ENCODE data around the gene THEMIS. TPM values are rescaled to one million over a fixed set of nuclear protein-coding genes. Genes with fewer than 3 reads are reported as not detected.

The THEMIS gene
- total RNA-seq, 1 donor from 2014 or later, result 5.6 TPM

DNA sequence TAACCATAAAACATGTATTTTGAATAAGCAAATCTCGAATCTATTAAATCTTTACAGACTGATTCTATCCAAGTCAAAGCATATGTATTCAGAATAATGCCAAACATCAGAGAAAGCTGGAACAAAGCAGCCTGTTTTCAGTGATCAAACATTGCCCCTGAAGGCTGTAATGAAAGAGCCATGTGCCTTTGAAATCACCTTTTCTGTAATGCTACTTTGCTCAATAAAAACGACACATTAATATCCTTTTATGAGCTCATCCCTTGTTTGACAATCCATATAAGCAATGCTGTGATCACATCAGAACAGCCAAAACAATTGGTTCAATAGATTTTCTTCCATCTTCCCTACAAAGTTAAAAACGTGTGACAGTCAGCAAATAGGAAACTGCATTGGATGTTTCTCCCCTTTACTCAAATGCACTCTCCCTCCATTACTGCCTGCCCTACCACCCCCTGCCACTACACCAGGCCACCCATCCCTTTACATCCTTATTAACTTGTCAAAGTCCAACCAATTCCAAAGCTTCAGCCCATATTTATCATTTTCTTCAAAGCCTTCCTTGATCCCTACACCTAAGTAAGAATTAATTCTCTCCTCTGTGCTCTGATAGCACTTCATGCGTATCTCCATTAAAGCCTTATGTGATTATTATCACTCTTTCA lies 42.0 kb downstream of the THEMIS start:
- no peak for DNase-seq (ENCODE audit: low spot score)

DNA sequence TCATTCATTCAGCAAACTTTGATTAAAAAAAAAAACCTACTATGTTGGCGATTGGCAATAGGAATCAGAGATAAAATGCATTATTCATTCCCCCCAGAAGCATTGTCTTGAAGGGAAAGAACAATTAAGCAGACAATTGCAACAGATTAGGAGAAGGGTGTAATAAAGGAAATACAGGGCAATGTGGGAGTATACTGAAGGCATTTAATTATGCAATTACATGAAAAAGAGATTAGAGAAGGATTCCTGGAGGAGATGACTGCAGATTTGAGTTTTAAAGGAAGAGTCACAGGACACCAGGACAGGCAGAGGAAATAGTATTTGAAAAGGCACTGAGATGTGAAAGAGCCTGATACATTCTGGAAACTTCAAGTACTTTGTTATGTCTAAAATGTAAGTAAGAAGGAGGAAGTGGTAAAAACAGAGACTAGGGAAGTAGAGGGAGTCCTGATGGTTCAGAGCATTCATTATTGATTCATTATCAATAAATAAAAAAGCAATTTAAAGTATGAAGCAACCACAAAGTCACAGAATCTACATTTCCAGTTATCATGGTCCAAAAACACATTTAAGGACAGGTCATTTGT lies 43.7 kb downstream of the THEMIS start:
- no peak for DNase-seq (ENCODE audit: low spot score)

DNA sequence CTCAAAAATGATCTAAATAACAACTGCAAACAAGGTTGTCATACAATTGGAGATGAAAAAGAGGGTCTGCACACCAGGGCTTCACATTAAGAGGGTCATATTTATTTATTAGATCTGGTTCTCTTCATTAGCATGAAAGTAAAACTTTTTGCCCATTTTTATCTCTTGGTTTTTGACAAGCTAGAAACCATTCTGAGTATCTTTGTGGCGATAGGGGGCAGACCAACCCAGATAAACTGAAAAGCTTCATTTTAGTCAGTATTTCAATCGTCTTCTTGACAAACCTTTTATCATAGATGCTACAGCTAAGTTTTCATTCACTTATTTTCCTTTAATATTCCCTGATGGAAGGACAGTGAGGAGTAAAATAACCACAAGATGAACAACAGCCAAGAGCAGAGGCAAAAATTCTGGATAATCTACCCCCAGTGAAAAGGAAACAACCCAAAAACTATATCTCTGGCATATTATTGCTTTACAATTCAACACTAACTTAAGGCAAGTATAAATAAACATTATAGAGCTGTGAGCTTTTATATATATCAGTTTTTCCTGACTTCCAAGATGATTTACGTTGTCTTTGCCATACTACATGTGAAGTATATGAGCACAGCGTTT lies 45.2 kb downstream of the THEMIS start:
- DNase-seq (ENCODE audit: low spot score), result no peak

DNA sequence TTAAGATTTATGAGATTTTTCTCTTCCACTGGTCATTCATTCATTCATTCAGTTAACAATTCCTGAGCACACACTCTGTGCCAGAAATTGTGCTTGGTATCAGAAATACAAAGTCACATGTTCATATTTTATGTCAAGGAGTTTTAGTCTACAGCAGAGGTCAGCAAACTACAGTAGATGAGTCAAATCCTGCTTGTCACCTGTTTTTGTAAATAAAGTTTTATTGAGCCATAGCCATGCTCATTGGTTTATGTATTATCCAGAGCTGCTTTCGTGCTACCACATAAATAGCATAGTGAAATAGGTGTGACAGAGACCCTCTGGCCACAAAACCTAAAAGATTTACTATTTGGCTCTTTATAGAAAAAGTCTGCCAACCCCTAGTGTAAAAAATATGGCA lies 46.8 kb downstream of the THEMIS start:
- no peak for DNase-seq (ENCODE audit: low spot score)

DNA sequence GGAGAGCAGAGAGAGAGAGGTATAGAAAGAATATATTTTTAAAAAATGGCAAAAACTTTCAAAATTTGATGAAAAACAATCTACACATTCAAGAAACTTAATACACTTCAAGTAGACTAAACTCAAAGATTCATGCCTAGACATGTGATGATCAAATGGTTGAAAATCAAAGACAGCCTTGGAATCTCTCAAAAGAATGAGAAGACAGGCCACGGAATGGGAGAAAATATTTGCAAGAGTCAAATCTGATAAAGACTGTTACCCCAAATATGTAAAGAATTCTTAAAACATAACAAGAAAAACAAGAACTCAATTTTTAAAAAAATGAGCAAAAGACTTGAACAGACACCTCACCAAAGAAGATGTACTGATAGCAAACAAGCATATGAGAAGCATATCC lies 49.7 kb downstream of the THEMIS start:
- DNase-seq (ENCODE audit: low spot score), result no peak

DNA sequence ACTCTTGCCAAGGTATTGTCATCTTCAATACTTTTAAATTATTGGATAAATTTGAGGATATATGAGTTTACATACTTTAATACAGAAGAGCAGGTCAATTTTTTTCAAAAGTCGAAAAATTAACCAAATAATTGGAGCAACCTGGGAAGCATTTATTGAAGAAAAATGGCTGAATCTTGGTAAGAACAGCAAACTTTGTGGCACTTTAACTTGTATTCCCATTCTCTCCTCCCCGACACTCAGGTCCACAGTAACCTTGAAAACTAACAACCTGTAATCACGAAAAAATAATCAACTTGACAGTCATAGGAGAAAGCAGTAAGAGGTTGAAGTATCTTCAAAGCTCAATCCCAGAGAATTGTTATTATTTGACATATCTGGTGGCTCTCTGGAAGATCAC lies 55.6 kb downstream of the THEMIS start:
- DNase-seq (ENCODE audit: low spot score), result no peak

DNA sequence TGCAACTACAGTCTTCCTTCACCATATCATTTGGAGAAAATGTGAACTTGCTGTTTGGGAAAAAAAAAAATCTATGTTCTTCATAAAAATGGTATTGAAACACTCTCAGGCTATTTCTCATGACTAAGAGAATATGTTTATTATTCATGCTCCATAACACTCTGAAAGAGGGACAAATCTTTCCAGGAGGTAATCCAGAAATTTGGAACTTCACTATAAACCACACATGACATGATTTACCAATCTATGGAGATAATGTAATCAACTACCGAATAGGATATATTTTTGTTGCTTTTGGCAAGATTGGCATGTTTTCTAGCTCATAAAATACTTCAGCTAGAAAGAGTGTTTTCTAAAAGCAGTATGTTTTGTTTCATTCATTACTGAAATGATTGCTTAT lies 56.3 kb downstream of the THEMIS start:
- DNase-seq (ENCODE audit: low spot score), result no peak

DNA sequence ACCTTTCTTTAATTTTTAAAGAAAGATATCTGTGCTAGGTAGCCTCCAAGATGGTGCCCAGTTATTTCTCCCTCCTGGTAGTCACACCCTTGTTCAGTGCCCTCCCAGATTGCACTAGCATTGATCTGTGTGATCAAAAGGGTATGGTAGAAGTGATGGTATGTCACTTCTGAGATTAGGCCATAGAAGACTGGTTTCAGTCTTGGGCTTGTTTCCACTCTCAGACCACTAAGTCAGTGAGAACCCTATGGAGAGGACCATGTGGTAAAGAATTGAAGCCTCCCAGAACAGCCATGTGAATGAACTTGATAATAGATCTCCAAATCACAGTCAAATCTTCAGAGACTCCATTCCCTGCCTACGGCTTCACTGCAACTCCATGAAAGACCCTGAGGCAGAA lies 57.3 kb downstream of the THEMIS start:
- DNase-seq (ENCODE audit: low spot score), result no peak

DNA sequence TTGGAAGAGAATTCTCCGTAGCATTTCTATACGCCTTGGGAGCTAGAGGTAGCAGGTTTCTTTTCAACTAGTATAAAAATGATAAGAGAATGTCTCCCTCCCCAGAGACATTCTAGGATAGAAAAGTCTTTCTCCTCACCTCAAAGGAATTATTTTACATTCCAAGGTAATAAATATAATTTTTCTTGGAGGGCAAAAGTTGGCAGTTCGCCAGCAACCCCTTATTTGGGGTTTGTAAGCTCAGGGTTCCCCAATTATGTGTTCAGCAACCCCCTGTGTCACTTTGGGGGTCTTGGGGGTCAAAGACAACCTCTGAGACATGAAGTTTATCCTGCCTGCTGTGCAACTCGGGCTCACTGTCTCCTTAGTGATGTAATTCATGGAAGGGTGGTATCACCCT lies 58.3 kb downstream of the THEMIS start:
- no peak for DNase-seq (ENCODE audit: low spot score)

DNA sequence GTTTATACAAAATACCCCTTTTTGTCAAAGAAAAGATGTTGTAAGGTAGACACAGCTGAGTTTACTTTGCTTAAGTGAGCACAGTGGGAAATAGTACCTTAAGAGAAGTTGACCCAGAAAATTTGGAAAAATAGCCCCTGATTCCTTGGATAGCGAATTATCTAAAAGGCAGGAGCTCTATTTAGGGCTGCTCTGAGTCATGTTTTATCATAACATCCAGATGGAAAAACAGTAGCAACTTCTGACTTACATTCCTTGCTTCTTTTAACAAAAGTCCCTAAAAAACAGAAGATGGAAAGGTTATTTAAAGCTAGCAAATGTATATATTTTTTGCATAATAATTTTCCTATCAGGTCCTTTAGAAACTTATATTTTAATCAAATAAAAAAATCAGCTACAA lies 59.0 kb downstream of the THEMIS start:
- DNase-seq (ENCODE audit: low spot score), result no peak

DNA sequence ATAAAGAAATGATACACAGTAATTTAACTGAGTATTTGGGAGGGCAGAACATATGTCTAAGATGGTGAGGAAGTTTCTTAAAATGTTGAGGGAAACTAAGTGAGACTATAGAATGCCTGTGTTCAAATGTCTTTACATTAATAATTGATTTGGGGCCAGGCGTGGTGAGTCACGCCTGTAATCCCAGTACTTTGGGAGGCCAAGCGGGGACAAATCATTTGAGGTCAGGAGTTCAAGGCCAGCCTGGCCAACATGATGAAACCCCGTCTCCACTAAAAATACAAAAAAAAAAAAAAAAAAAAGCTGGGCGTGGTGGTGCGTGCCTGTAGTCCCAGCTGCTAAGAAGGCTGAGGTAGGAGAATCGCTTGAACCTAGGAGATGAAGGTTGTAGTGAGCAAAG lies 66.7 kb downstream of the THEMIS start:
- no peak for DNase-seq (ENCODE audit: low spot score)

DNA sequence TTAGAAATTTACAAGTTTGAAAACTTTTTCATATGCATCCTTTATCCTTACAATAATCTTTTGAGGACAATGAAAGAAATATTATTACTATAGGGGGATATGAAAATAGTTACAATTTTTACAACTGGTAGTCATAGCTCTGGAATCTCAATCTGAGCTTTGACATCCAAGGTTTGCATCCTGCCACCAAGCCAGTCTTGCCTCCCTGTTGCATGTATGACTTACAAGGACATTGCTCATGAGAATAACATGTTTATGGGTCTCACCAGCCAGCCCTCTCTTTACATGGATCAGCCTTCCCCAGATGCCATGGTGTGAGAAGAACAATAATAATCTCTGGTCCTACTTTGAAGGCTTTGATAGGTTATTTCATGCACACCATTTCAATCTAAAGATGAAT lies 67.5 kb downstream of the THEMIS start:
- DNase-seq (ENCODE audit: low spot score), result no peak

DNA sequence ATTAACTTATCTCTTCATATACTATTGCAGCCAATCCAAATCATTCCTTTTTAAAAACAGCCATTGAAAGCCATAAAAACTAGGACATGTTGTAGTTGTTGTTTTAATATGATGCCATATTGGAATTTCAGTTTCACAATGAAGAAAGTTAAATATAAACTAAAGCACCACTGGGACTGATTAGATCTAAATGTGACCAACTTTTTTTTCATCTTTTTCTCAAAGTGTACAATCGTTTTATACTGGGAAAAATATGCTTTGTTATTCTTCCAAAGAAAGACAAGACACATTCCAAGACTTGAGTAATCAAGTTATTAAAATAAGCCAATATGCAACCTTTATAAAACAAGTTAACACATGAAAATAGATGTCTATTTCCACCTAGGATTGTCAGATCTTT lies 68.5 kb downstream of the THEMIS start:
- DNase-seq (ENCODE audit: low spot score), result no peak

DNA sequence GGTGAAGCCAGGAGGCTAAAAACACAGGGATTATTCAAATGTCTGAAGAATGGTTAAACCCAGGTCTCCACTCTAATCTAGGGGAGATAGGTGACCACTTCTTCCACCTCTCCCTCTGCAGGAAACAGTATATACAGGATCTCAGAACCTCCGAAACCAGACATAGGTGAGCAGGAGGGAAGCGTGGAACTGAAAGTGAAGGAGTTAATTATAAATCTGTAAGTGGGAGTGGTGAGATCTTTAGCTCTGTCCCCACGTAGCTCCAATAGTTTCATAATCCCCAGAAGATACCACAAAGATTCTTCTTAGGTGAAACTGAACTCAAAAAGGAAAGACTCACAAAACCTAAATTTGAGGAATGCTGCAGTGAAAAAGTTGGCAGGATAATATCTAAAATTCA lies 76.8 kb downstream of the THEMIS start:
- no peak for DNase-seq (ENCODE audit: low spot score)

DNA sequence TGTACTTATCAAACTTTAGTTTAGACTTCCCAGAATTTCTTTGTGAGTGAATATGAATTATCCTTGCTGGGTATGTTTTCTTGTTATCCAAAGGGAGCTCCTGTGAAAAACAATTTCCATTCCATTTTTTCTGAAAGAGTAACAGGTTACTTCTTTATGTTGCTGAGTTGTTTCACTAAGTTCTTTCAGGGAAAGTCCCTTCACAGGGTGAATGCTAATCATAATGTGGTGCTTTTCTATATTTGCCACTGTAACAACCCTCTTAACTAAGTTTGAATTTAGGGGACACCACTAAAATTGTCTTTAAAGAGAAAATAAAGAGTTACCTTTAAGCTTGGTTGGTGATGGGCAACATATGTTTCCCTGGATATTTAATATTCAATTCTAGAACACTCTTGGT lies 79.4 kb downstream of the THEMIS start:
- no peak for DNase-seq (ENCODE audit: low spot score)

DNA sequence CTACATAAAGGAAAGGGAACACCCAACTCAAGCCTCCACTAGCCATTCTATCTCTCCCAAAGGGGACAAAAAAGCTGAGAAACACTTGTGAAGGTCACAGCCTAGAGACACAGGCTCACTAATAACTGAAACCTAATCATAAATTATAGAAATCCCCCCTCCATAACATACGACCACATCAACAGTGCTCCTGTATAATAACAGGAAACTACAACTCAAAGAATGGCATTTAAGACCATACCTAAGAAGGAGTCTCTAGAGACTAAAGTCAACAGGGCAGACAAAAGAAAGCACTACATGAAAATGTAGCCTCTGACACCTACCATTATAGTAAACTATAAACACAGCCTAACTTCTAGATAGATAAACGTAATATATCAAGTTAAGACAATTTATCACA lies 82.7 kb downstream of the THEMIS start:
- DNase-seq (ENCODE audit: low spot score), result no peak

DNA sequence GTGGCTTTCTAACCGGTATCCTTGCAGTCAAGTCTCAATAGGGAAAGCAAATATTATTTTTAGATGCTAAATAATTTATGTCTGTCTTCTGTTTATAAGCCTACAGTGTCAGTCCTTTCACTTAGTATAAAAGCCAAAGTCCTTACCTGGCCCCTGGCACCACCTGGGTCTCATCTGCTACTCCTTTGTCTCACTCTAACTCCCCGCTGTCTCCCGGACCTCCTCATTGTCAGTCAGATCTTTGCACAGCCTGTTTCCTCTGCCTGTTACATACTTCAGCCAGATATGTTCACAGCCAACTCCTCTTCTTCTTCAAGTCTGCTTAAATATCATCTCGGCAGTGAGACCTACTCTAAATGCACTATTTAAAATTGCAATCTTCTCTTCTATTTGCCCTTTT lies 84.2 kb downstream of the THEMIS start:
- DNase-seq (ENCODE audit: low spot score), result no peak

DNA sequence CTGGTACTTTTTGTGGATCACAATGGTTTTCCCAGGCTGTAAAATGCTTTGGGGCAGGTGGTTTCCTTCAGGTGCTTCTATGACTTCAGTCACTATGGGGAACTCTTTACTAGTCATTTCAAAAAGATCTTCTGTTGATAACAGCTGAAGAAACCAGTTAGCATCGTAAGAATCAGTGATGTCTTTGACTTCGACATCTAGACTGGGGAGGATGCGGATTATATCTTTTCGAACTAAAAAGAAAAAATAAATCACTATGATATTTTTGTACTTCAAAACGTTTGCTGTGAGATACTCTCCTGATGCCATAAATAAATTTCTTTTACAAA lies 87.2 kb downstream of the THEMIS start:
- DNase-seq (ENCODE audit: low spot score), result no peak

DNA sequence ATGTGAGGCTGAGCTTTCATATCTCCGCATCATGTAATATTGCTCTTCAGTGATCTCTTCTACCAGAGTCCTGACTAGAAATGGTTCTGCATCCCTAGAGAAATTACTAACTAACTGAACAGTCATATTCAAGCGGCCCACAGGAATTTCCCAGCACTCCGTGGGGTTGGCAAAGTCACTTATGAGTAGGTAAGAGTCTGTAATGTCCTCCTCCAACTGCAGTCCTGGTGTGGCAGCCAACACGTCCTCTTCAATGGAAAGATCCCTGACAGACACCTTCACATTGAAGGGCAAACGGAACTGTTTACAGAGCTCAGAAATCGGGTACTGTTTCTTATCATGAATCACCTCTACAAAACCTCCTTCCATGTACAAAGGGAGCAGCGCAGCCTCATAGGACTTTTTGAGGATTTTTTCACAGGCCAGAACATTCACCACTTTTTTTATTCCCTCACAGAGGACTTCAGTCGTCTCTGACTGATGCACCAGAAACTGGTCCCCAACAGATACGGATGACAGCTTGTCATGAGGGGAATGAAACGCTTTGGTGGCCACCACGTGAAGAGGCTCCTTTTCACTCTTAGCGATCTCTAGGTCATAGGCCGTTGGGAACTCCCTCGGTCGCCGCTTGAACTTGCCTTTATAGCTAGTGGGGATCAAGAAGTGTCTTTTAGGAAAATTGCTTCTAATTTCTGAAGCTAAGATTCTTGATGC lies 87.7 kb downstream of the THEMIS start:
- no peak for DNase-seq (ENCODE audit: low spot score)

DNA sequence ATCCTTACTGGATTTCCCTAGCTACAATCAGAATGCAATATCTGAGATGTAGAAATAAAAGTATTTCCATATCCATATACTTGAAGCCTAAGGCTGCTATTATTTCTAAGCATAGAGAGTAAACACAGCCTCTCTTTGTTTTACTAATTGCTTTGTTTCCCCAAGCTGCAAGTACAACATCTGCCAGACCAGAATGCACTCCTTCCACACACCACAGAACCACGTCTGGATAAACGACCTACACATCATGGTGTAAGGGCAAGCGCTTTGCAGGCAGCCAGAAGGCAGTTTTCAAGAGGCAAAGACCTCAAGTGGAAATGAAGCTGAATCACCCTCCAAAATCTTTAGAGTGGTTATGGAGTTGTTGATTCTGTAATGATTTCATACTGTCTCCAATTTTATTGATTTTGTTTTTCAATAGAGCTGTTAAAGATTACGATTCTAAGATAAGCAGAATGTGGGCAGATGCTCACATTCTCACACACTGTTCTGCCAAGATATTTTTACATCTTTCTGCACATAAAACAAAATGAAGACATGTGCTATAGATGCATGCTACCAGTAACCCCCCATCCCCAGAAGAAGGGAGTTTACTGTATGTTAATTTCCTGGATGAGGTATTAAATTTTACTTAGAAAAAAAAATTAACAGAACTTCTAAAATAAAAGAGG lies 88.8 kb downstream of the THEMIS start:
- DNase-seq (ENCODE audit: low spot score), result no peak

DNA sequence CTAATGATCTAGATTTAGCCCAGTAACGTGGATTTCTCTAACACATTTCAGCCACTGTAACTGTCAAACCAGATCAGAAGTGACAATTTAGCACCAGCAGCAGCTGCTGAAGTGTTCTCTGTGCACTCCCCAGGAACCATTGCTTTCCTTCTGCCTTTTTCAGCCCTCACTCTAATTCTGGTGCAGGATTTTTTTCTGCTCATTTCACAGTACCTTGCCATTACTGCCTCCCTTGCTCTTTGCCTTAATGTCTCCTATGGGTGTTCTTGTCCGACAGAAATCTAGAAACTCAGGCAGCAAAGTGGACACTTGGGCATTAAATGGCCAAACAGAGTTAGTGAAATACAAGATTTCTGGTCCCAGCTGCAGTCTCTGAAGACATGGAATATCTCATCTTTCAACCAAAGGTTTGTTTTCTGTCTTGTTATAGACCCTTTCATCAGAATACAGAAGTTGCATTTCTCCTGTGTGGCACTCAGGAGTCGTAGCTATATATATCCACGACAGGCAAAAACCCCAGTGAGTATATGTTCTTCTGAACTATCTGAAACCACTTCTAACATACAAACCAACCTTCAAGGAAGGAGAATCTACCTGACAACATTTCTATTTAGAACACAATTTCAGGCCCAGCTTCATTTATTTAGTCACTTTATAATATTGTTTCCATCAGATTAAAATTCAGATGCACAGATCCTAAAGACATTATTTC lies 92.9 kb downstream of the THEMIS start:
- no peak for DNase-seq (ENCODE audit: low spot score)

DNA sequence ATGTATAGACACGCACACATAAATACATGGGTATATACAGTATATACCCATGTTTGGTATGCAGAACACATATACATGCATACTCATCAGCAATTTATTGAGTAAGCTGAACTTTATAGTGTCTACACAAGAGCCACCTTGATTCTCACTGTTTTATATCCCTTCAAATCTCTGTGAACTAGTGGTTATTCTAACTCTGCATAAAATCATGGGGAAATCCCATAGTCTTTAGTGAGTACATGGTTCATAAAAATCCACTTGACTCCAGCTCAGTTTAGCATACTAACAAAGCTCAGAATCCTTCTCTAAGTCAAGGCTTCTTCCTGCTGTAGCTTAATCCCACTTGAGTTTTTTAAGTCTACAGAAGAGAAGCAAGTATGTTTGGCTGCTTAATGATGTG lies 104.1 kb downstream of the THEMIS start:
- no peak for DNase-seq (ENCODE audit: low spot score)
